Right forelimb (tissue), 1 donor: ENCODE data around the gene FAM72B.
"Not testable (repeated sequence)": the region's sequence is repeated elsewhere in the genome, so short reads cannot be mapped to it uniquely, and the experiment has no call there.

Experiments used
- DNase-seq: peaks from one replicate; pipeline ENCODE4 v3.0.0-alpha.2; 2018

FAM72B gene

DNA sequence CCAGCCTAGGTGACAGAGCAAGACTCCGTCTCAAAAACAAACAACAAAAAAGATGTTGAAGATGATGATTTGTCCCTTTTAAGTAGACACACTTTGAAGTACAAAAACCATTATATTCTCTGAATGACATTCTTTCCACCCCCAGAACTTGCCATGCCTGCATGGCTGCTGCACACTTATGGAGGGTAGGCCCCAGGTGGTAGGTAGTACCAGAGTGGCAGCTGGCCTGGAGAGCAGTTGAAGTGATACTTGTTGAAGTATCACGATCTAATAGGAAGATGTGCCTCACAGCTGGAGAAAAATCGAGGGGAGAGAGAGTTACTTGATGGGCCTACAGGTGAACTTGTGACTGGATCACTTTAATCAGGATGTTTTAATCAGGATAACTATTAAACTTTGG, 15.6 kb upstream of the FAM72B start:
- not testable (repeated sequence) for DNase-seq

DNA sequence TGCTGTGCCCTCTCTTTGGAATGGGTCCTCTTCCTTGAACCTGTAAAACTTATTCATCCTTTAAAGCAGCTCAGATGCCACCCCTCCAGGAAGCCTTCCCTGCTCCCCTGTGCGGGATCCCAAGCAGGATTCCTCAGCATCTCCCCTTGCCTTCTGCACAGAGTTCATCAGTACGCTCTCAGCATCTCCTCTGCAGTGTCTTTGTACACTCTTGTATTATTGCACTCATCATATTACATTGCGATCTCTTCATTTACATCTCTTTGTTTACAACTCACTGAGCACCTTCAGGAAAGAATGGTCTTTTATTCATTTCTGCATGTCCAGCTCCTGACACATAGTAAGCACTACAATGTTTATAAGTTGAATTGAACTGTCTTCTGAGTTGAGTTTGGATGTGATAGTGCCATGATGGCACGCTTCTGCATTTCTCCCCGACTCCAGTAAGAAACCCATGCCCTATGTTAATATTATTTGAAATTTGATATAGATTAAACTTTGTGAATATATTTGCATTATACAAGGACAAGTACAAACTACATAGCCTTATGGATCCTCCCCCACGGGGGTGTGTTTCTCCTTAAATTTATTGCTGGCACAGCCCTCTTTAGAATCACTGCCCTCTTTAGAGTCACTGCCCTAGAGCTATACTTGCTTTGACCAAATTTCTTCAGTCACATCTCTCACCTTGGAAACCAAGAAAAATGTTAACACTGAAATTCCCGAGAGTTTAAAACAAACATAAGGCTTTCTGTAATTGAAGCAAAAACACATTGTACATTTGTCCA, 13.1 kb upstream of the FAM72B start:
- DNase-seq, result not testable (repeated sequence)

DNA sequence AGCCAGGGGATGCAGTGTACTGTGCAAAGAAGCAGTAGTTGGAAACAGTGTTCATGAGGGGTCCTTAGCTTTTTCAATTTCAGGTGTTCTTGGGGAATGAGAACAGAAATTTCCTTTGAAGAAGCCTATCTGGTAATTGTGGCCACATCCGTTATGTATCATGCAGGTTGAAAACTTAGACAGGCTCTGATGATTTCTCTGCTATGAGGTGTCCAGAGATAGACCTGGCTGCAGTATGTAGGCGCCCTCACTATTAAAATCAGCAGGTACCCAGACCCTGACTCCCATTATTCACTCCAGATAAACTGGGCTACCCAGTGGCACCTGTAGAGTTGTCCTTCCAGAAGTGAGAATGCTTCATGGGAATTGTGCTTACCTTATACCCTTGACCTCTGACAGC, 8.4 kb upstream of the FAM72B start:
- DNase-seq, result not testable (repeated sequence)

DNA sequence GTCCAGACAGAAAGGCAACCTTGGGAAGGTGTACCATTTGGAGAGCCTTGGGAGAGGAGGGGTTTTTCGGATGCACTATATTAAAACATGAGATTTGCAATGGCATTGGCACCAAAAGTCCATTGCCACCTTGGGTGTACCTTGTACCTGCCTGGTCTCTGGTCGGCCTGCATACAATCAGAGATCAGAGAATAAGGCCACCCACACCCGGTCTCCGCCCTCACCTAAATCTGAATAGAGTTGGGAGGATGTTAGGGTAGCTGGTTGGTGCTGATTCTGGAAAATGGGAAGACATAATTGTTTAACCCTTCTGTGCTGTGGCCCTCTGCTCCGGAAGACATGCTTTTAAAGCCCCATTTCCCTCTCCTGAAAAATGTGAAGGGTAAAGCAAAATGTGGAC, 3.8 kb upstream of the FAM72B start:
- DNase-seq, result not testable (repeated sequence)

DNA sequence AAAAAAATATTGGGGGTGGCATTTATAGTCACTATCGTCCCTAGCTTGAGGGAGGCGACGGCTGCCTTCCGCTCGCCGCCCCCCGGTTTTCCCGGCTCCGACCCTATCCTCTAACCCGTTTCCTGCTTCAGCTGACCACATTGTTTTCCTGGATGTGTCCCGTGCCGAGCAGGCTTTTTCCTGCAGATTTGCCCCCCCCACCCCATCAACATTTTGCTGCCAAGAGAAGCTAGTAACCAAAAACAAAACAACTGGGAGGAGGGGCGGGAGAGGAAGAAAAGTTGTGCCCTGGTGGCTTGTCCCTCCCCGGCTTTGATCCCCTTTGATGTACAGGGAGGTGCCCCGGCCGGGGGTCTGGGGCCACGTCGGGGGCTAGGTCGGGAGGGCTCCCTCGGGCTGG, 2.1 kb upstream of the FAM72B start:
- not testable (repeated sequence) for DNase-seq

DNA sequence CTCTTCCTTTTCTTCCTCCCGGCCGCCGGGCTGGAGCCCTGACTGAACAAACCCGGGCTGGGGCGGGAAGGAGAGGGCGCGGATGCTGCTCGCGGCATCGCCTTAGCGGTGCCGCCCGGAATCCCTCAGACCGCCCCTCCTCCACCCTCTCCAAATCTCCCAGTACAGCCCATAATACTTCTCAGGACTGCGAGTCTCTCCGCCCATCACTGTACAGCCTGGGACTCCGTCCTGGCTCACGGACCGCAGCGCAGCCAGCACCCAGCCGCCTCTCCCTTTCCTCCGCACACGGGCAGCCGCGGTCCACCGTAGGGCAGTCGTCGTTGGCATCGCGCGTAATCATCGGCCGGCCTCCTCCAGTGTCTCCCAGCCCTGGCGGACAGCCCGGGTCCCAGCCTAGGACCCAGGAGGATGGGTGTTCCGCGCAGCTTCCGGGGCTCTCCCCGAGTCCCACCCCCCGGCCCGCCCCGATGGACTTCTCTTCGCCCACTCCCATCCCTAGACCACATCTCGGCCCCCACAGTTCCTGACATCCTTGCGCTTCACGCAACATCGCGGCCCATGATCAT, 1.1 kb upstream of the FAM72B start:
- not testable (repeated sequence) for DNase-seq

DNA sequence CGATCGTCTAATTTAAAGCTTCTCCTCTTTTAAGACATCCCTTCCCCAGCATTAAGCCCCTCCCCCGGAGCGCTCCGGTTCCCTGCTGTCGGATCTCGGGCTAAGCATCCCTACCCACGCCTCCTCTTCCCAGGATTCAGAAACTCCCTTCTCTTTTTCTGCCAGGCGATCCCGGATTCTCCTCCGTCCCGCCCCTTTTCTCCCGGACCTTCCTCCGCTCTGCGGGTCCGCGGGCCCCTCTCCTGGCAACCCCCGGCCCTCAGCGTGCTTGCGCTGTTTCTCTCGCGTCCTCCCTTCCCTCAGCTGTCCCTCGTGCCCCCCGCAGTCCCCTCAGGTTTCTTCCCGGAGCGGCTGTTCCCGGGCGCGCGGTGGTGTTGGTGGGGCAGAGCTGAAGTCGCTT, 273 bp downstream of the FAM72B start:
- peak; percentile 11 for DNase-seq

DNA sequence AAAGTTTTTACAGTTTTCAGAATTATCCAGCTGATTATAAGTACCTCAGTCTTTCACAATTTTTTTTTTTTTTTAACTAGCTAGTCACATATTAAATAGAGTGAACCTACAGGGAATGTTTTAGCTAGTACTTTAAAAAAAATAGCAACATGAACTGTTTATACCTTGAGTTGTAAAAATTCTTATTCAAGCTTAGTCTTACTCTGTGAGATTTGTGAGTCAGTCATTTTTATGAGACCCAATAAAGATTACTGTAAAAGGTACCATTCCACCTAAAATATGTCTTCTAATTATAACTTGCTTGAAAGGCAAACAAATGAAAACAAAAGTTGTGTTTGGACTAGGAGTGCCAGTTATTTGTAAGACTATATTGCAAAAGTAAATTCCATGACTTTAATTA, 5.9 kb downstream of the FAM72B start:
- not testable (repeated sequence) for DNase-seq

DNA sequence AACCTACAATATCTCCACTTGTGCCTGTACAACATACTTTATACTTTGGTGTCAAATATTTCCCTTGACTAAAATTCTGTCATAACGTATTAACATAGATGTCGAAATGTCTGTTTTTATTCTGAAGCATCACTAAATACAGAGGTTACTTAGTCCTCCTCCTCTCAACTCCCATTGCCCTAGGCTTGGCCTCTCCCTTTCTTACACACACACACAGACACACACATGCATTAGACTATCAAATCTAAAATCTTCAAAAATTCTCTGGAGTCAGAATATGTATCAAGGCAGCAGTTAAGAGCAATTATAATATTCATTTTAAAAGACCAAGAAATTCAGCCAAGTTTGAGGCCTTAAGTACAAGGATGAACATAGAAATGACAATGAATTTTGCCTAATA, 7.5 kb downstream of the FAM72B start:
- not testable (repeated sequence) for DNase-seq

DNA sequence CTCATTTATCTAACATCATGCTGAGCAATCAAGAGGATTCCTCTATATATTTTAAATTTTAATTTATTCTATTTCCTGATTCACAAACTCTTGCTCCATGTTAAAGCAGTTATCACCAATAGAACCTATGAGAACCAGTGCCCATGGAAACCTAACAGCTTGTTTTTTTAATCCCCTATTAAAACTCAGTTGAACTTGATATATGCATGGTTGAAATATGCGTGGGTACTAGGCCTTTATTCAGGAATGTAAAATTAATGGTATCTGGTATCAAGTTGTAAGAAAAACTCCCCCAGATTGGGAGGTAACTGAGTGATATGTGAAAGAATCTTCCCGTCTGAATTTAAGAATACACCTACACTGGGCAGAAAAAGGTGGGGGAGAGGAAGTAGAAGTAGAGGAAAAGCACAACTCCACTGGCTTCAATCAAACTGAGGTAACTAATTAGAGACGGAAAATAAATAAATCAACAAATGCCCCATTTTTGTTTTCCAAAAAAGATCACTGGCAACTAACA, 15.9 kb downstream of the FAM72B start:
- DNase-seq, result not testable (repeated sequence)

DNA sequence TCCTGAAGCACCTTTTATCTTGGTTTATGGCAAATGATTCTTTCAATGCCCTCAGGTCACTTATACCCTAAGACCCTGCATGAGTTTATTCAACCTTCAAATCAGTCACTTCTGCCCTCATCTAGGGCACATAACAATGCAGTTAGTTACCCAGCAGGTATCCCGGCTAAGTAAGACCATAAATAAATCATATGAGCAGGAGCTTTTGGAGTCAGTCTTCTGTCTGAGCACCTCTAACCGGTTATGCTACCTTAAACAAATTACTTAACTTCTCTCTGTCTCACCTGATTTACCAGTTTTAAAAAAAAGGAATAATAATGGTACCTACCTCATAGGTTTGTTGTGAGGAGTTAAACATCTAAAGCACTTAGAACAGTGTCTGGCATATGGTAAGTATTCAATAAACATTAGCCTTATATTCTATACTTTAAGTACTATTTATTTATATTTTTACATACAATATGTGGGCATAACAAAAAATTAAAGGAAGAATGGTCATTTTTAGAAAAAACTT, 16.9 kb downstream of the FAM72B start:
- DNase-seq, result not testable (repeated sequence)

DNA sequence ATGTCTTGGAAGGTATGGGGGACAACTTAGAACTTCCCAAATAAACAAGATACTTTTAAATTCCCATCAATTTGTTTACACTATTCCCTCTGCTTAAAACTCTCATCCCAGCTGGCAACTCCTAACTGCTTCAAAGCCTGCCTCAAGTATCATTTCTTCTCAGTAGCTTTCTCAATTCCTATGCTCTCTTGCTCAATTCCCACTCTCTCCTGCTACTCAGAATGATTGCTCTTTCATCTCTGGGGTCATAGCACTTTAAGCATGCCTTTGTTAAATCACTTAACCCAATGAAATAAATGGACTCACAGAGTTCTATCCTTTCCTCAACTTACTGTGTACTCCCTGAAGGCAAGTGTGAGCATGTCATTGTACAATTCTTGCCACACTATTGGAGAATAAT, 18.8 kb downstream of the FAM72B start:
- DNase-seq, result not testable (repeated sequence)

DNA sequence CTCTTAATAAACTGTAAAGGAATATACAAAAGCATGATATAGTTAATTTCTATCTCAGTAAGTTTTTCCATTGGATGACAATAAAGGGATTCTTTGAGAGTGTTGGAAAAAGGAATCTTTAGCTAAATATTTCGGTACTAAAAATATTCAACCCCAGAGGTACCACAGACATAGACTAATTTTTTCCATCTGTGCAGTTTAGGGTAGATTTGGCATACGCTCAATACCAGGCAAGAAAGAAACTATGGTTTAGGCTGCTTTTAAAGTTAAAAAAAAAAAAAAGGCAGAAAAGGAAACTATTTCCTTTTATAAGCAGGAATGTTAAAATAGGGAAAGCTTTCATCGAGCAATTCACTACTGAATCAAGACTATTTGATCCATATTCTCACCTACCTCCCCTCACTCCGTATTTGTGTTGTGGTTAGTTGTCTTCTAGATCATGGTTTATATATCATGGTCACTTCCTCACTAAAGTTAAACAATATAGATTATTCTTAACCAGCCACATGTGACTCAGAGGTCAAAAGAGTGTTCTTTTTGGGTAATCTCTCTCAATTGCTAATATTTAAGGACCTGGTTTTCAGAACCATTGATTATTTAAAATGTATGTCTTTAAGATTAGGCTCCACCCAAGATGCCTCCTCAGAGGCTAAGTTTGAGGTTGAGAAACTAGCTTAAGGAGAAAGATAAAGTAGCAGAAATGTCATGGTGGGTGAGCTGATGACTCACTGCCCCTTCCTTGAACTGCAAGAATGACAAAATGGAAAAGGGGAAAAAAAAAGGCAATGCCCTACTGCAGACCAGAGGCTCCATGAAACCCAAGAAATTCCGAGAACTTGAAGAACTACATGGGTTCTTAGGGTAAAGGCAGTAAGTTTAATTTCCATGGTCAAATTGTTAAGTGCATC, 20.0 kb downstream of the FAM72B start:
- not testable (repeated sequence) for DNase-seq

DNA sequence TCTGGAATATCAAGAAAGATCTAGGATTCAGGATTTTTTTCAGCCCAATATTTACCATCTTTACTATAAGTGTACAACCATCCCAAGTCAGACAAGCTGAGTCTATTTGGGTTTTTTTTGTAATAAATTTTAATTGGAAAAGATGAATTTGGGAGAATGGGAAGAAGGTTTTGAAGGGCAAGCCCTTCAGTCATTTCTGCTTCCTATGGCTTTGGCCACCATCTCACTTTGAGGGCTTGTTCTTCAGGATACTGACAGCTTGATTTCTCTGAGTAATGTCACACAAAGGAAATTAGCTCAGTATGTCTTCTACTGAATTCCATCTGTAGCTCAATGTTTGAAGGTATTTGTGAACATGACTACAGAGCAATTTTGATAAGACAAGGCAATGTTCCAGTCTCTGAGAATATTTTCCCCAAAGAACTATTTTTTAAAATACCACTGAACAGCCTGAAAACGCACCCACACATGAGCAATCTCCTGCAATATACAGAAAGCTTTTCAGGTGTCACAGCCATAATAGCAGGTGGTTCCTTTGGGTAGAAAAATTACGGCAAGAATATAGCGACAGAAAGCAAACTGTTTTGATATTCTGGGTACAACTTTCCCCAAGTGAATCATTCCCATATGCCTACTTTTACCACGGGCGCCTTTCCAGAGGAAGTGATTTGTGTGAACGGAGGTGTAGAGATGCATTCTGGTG, 22.8 kb downstream of the FAM72B start:
- not testable (repeated sequence) for DNase-seq

DNA sequence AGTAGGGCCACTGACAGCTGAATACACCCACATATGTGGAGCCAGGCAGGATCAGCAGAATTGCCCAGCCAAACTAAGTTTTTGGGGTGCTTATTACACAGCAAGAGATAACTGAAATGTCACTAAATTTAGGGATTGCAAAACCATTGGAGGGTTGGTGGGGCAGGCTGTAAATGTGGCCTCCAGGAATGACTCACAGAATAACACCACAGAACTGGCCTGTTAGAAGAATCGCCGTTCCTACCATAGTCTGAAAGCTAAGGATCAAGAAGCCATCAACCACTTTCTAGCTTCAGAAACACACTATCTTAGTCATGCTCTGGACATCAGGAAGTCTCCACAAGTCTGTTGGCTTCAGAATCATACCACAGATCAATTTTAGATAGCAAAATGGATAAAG, 24.0 kb downstream of the FAM72B start:
- DNase-seq, result not testable (repeated sequence)

DNA sequence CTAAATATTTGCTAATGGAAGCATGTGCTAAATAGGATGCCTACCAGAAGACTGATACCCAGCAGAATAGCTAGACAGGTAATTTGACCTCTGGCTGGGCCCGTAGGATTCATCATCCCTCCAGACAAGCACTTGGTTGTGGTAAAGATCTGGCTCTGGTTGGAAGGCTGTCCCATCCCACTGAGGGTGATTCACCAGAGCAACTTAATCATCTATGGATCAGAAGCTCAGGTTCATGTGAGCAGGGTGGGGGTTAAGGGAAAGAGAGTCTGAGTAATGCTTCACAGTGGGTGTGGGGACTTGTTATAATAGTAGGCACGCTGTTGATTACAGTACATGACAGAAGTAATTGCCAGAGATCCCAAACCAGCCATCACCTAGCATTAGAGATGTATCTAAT, 26.5 kb downstream of the FAM72B start:
- DNase-seq, result not testable (repeated sequence)

DNA sequence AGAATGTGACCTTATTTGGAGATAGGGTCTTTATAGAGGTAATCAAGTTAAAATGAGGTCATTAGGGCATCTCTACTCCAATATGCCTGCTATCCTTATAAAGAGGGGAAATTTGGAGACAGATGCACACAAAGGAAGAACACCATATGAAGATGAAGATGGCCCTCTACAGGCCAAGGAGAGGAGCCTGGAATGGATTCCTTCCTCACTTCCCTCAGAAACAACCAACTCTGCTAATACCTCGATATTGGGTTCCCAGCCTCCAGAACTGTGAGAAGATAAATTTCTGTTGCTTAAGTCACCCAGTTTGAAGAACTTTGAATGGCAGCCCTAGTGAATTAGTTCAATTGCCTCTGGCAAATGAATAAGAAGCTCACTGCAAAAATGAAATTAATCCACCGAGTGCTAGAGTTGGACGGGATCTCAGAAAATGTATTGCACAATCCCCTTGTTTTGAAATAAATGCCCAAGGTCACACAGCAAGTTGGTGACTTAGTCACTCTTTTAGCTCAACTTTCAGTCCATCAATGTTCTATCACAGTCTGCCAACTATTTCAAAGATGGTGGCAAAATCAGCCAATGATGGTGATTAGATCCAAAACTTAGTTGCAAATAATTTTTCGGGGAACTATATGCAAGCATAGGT, 27.1 kb downstream of the FAM72B start:
- not testable (repeated sequence) for DNase-seq

DNA sequence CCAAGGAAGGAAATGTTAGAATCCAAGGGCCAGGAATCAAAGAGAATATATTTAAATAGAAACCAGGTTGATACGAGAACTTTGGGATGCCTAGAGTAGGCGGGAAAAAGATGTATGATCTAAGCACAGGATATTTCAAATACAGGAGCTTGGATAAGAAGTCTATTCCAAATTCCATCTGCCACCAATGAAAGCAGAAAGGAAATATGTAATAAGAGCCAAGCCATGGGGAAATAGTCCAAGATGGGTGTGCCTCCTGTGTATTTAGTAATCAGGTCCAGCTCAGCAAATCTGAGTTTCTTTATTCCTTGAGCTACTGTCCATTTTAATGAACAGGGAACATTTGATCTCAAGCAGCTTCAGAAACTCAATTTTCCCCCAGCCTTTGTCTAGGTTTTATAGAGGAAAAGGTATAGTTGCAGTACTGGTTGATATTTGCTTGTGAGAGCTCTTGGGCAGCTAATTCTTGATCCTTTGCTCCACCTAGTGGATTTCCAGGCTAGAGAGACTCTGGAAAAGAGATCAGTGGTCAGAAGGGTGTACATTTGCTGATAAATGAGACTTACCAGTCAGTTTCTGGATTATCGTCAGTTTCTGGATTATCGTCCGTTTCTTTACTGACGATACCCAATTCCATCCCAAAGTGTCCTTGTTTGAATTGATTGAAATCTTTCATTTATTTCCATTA, 28.3 kb downstream of the FAM72B start:
- DNase-seq, result not testable (repeated sequence)

DNA sequence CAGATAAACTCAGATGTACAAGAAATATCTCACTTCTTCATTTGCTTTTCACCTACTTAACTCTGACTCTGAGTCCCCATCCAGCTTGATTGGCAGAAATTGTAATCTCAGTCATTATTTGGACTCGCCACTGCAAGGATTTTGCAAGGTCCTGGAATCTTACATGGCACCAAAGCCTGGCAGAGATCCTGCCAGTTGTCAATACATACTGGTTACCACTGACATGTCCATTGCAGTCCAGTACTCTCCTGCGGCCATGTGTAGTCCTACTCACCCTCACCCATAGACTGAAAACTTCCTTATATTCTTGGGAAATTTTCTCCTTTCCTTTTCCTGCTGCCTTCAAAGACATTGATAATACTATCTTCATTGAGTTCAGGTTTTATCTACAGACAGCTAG, 29.3 kb downstream of the FAM72B start:
- DNase-seq, result not testable (repeated sequence)

DNA sequence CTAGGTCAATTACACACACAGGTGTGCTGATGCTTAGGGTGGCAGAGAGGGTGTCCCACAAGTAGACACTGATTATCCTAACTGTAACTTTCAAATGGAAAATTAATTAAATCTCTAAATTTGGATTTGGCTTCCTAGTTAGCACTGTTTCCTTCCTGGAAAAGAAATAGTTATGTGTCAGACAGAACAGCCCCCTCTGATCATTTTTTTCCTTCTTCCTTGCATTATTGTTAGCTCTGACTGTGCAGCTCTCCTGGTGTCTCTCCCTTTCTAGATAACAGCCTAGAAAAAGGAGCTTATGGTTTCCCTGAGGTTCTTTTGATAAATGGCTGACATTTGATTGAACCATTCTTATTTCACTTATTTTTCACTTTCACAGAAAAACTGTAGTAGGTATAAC, 31.4 kb downstream of the FAM72B start:
- DNase-seq, result not testable (repeated sequence)

DNA sequence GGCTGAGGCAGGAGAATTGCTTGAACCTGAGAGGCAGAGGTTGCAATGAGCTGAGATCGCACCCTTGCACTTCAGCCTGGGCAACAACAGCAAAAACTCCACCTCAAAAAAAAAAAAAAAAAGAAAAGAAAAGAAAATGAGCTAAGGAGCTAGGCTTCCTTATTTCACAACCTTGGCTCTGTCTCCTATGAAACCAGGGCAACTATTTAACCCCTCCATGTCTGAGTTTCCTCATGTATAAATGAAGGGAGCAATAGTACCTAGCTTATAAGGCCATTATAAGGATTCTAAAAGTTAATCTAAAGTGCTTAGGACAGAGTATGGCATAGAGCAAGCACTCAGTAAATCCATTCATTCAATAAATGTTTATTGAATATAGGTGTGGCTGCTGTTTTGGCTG, 32.8 kb downstream of the FAM72B start:
- DNase-seq, result not testable (repeated sequence)
